Peyer's patch (tissue), 4 donors: ENCODE results near the gene PCDHB8.
"Not testable (repeated sequence)": the region's sequence is repeated elsewhere in the genome, so short reads cannot be mapped to it uniquely, and the experiment has no call there.

ENCODE experiments used
- CTCF ChIP-seq, 6 experiments: fragments of 450-650 bp in 4 of 6; fragments of 200-600 bp in 2 of 6; sonication (generic) in 1 of 6; IDR thresholded peaks; one replicate each; pipeline ENCODE4 v1.5.1; 2017 to 2019; ENCODE audit warnings: antibody characterized with exemption in 6 of 6, mild to moderate bottlenecking in 3 of 6, moderate library complexity in 1 of 6
- POLR2A ChIP-seq, 2 donors: fragments of 450-650 bp; IDR thresholded peaks; one replicate each; pipeline ENCODE4 v1.5.1; 2017; ENCODE audit warnings: antibody characterized with exemption in 2 of 2, mild to moderate bottlenecking in 2 of 2, moderate library complexity in 2 of 2

- TF ChIP-seq CTCF, POLR2A (IDR thresholded peaks at IDR 0.05): not testable (repeated sequence)
These were observed 32.7 kb downstream of the PCDHB8 start for GRCh38 chr5:141210281-141210680.
